RWPE1 (cell line): ENCODE results near the gene EARS2.
A peak's percentile ranks its signal among the peaks of the same experiment; 100 is the strongest.
"Not testable (repeated sequence)": the region's sequence is repeated elsewhere in the genome, so short reads cannot be mapped to it uniquely, and the experiment has no call there.

Experiments
- CTCF ChIA-PET: fragments of 350-600 bp; sonication (Branson Sonifier 250); formaldehyde crosslinking; extraction: SDS; loops from one replicate; lab custom pipeline; 2021; lab: Yijun Ruan, JAX
- POLR2A ChIA-PET: fragments of 400-600 bp; formaldehyde crosslinking; extraction: SDS; loops from one replicate; lab custom pipeline; 2020; ENCODE audit warnings: antibody characterized with exemption; ENCODE audit not compliant: low non-redundant PET; lab: Yijun Ruan, JAX
- DNase-seq: peaks from one replicate; pipeline ENCODE4 v3.0.0; 2012; ENCODE audit warnings: low spot score
- H3K27ac ChIP-seq: fragments of 450-650 bp; 2 replicates; pipeline ENCODE4 v1.5.1; 2017
- TF ChIP-seq, protein P1 (sequence below): fragments of 450-650 bp; conservative IDR thresholded peaks from 2 replicates; pipeline ENCODE4 v1.5.1; 2017; ENCODE audit warnings: low read depth, mild to moderate bottlenecking

EARS2 gene

GRCh38 chr16:23515881-23516280 lies 41.3 kb downstream of the EARS2 start:
- H3K27ac ChIP-seq, result no peak overlapping the region
- TF ChIP-seq, protein P1, sequence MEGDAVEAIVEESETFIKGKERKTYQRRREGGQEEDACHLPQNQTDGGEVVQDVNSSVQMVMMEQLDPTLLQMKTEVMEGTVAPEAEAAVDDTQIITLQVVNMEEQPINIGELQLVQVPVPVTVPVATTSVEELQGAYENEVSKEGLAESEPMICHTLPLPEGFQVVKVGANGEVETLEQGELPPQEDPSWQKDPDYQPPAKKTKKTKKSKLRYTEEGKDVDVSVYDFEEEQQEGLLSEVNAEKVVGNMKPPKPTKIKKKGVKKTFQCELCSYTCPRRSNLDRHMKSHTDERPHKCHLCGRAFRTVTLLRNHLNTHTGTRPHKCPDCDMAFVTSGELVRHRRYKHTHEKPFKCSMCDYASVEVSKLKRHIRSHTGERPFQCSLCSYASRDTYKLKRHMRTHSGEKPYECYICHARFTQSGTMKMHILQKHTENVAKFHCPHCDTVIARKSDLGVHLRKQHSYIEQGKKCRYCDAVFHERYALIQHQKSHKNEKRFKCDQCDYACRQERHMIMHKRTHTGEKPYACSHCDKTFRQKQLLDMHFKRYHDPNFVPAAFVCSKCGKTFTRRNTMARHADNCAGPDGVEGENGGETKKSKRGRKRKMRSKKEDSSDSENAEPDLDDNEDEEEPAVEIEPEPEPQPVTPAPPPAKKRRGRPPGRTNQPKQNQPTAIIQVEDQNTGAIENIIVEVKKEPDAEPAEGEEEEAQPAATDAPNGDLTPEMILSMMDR, result no peak
- no peak for DNase-seq
- POLR2A ChIA-PET, result no interaction called here
- CTCF ChIA-PET, result no interaction called here

DNA sequence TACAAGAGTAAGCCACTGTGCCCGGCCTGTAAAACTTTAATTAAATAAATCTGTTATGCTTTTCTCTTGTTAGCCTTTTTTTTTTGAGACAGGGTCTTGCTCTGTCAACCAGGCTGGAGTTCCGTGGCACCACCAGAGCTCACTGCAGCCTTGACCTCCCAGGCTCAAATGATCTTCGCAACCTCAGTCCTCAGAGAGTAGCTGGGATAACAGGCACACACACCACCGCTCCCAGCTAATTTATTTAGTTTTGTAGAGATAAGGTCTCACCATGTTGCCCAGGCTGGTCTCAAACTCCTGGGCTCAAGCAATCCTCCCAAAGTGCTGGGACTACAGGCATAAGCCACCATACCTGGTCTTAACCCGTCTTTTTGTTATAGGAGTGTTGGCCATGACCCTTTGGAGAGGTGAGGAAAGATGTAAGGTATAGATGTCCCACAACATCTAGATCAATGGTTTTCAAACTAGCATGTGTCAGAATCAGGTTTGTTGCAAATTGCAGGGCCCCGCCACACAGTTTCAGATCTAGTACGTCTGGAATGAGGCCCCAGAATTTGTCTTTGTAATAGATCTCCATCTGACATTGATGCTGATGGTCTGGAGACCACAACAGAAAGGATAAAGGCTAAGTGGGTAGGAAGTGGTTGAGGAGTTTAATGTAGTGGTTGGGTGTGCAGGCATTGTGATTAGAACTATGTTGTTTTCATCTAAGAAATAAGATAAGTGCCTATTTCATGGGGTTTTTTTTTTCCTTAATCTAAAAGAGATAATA lies 42.6 kb downstream of the EARS2 start:
- H3K27ac ChIP-seq, result no peak overlapping the region
- ChIA-PET POLR2A (interaction anchor here (1.1 kb wide), 1 partner anchor 38 kb away, joined by 3 read pairs; no protein-coding TSS in a partner anchor), CTCF (interaction anchor here (0.6 kb wide), 1 partner anchor 24 kb away, joined by 4 read pairs; no protein-coding TSS in a partner anchor)
- TF ChIP-seq, protein P1, result no peak
- no peak for DNase-seq

- ChIA-PET POLR2A (no interaction called here), CTCF (interaction anchor here (0.7 kb wide), 1 partner anchor 15 kb away, joined by 4 read pairs; no protein-coding TSS in a partner anchor)
- H3K27ac ChIP-seq, result no peak overlapping the region
- DNase-seq, result no peak
- TF ChIP-seq, protein P1, result no peak
These were observed 44.9 kb downstream of the EARS2 start for GRCh38 chr16:23512168-23512695.

- no peak overlapping the region for H3K27ac ChIP-seq
- POLR2A ChIA-PET, result no interaction called here
These were observed 45.4 kb downstream of the EARS2 start for GRCh38 chr16:23511731-23512130.

DNA sequence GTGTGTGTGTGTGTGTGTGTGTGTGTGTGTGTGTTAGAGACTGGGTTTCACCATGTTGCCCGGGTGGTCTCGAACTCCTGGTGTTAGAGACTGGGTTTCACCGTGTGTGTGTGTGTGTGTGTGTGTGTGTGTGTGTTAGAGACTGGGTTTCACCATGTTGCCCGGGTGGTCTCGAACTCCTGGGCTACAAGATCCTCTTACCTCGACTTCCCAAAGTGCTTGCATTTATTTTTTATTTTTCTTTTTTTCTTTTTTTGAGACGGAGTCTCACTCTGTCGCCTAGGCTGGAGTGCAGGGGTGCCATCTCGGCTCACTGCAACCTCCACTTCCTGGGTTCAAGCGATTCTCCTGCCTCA lies 46.3 kb downstream of the EARS2 start:
- DNase-seq, result not testable (repeated sequence)
- ChIA-PET POLR2A (interaction anchor here (0.6 kb wide), 1 partner anchor 39 kb away, joined by 3 read pairs; no protein-coding TSS in a partner anchor), CTCF (interaction anchor here (1.8 kb wide), 1 partner anchor 10 kb away, joined by 6 read pairs; no protein-coding TSS in a partner anchor)
- peak overlapping the region; percentile 70 for H3K27ac ChIP-seq

More at GRCh38 chr16:23511731-23512130, 45.4 kb downstream of the EARS2 start:
- CTCF ChIA-PET, result interaction anchor here (0.7 kb wide), 1 partner anchor 15 kb away, joined by 4 read pairs; no protein-coding TSS in a partner anchor
- TF ChIP-seq, protein P1, result no peak
- no peak for DNase-seq

DNA sequence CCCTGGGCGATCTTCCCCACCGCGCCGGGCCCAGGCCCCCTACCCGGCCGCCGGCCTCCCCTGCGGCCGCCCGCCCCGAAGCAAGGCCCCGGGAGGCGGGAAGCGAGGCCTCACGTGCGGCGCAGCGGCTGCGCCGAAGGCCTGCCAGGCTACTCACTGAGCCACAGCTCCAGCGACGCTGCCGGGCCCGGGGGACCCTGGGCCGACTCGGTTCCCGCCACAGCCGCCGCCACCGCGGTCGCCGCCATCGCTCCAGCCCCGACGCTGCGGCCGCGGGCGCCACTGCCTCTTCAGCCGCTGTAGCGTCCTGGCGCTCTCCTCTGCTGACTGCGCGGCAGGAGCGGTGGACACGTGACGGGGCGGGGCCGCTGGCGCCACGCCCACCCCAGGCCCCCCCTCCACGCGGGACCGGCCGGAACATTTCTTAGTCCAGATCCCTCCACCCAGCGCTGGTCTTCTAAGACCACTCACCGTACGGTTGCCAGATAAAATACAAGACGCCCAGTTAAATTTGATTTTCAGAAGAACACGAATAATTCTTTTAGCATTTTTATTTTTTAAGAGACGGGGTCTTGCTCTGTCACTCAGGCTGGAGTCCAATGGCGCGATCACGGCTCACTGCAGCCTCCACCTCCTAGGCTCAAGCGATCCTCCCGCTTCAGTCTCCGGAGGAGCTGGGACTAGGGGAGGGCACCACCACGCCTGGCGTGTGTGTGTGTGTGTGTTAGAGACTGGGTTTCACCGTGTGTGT lies 46.8 kb downstream of the EARS2 start, which contains the start of gene GGA2:
Gene GGA2, minus strand, starts transcription at position 331 of the 751 bp plus-strand sequence. Its CDS starts 83 bp downstream, at position 248.
- TF ChIP-seq, protein P1, result no peak
- peak; percentile 81 for DNase-seq
- CTCF ChIA-PET, result interaction anchor here (0.6 to 1.8 kb wide), 2 partner anchors 9 to 37 kb away, joined by 3 to 6 read pairs; no protein-coding TSS in a partner anchor
- peak within 1 kb of the TSS; percentile 70 for H3K27ac ChIP-seq
- POLR2A ChIA-PET, result interaction anchor here (0.6 kb wide), 1 partner anchor 40 kb away, joined by 3 read pairs; no protein-coding TSS in a partner anchor
